Hepatocyte (in vitro differentiated cells): Measurements from ENCODE around the gene TMPRSS12. TPM values are rescaled to one million over a fixed set of nuclear protein-coding genes. Genes with fewer than 3 reads are reported as not detected.

Source experiments
- DNase-seq: peaks from one replicate; pipeline ENCODE4 v3.0.0-alpha.2; 2016; ENCODE audit warnings: low spot score
- H2AFZ ChIP-seq: fragments of 200-600 bp; sonication (generic); 2 replicates; pipeline ENCODE4 v1.6.0; 2016; ENCODE audit warnings: antibody characterized with exemption, mild to moderate bottlenecking
- H3K27ac ChIP-seq: fragments of 200-600 bp; sonication (generic); 2 replicates; pipeline ENCODE4 v1.5.1; 2016; ENCODE audit warnings: mild to moderate bottlenecking
- H3K27me3 ChIP-seq: fragments of 200-600 bp; sonication (generic); 2 replicates; pipeline ENCODE4 v1.6.1; 2016
- H3K36me3 ChIP-seq: fragments of 200-600 bp; sonication (generic); replicated peaks from 2 replicates; pipeline ENCODE4 v1.5.1; 2016; ENCODE audit warnings: low read depth; ENCODE audit not compliant: insufficient read depth
- H3K4me1 ChIP-seq: fragments of 200-600 bp; sonication (generic); 2 replicates; pipeline ENCODE4 v1.5.1; 2016; ENCODE audit warnings: mild to moderate bottlenecking, moderate library complexity; ENCODE audit not compliant: insufficient read depth
- H3K4me2 ChIP-seq: fragments of 200-600 bp; sonication (generic); 2 replicates; pipeline ENCODE4 v1.6.0; 2016
- H3K4me3 ChIP-seq: fragments of 200-600 bp; sonication (generic); 2 replicates; pipeline ENCODE4 v1.5.1; 2016; ENCODE audit warnings: mild to moderate bottlenecking
- H3K79me2 ChIP-seq: fragments of 200-600 bp; sonication (generic); 2 replicates; pipeline ENCODE4 v1.6.0; 2017; ENCODE audit warnings: mild to moderate bottlenecking
- H3K9me2 ChIP-seq: fragments of 200-600 bp; sonication (generic); replicated peaks from 2 replicates; pipeline ENCODE4 v1.6.0; 2017; ENCODE audit warnings: mild to moderate bottlenecking; ENCODE audit not compliant: insufficient read depth
- H3K9me3 ChIP-seq: fragments of 200-600 bp; sonication (generic); 2 replicates; pipeline ENCODE4 v1.5.1; 2016; ENCODE audit warnings: low read depth, mild to moderate bottlenecking
- H4K20me1 ChIP-seq: fragments of 200-600 bp; sonication (generic); 2 replicates; pipeline ENCODE4 v1.6.0; 2016; ENCODE audit warnings: mild to moderate bottlenecking; ENCODE audit not compliant: insufficient read depth, poor library complexity, severe bottlenecking
- CTCF ChIP-seq: fragments of 200-600 bp; sonication (generic); IDR thresholded peaks from 2 replicates; pipeline ENCODE4 v1.5.1; 2016; ENCODE audit warnings: antibody characterized with exemption, mild to moderate bottlenecking; ENCODE audit not compliant: poor library complexity
- EZH2 ChIP-seq: fragments of 200-600 bp; sonication (generic); IDR thresholded peaks from 2 replicates; pipeline ENCODE4 v1.6.1; 2016; ENCODE audit warnings: antibody characterized with exemption, mild to moderate bottlenecking, borderline replicate concordance
- EZH2phosphoT487 ChIP-seq: fragments of 200-600 bp; sonication (generic); IDR thresholded peaks from one replicate; pipeline ENCODE4 v1.6.1; 2018; ENCODE audit warnings: antibody characterized with exemption, mild to moderate bottlenecking, low read depth, moderate library complexity; ENCODE audit not compliant: unreplicated experiment, severe bottlenecking
- WGBS: methylation state at CpG from one replicate; pipeline ENCODE4 v1.1.6; 2016; ENCODE audit warnings: low lambda C conversion rate; ENCODE audit errors: missing lambda C conversion rate; 5-methylcytosine and 5-hydroxymethylcytosine counted together
- polyA plus RNA-seq: library from polyadenylated mRNA; unstranded; fragments of >200 nt; fragmentation: Nextera tagmentation; extraction: Ambion mirVana; gene quantifications from 2 replicates; pipeline ENCODE4 v1.2.1, GENCODE V29; 2016
- total RNA-seq: library from RNA; depleted of rRNA; stranded (reverse); fragments of >200 nt; gene quantifications from 2 replicates; pipeline ENCODE4 v1.2.3, GENCODE V29; 2014

TMPRSS12 gene
- total and polyA plus RNA-seq, 2 experiments from 2014 or later, result not detected

- Histone ChIP-seq H3K4me2 (peak overlapping the region; percentile 31), H3K36me3 (no peaks in the 10 kb centered on the region), H3K4me3 (no peak overlapping the region), H3K79me2 (peaks cover 19% of the 10 kb centered on the region), H3K27ac (peak overlapping the region; percentile 94), H4K20me1 (no peaks in the 10 kb centered on the region), H3K27me3 (no peaks in the 10 kb centered on the region), H3K9me2 (no peaks in the 10 kb centered on the region), H3K9me3 (no peaks in the 10 kb centered on the region), H3K4me1 (peaks cover 49% of the 10 kb centered on the region), H2AFZ (no peak overlapping the region)
- TF ChIP-seq CTCF (no peak), EZH2 (no peak), EZH2phosphoT487 (no peak)
- peak; percentile 31 for DNase-seq
- WGBS, result 49% methylated on average over 2 of the region's 2 CpGs
Measured at GRCh38 chr12:50932787-50933280, 90.1 kb downstream of the TMPRSS12 start.

GRCh38 chr12:50933459-50934124 is 90.9 kb downstream of the TMPRSS12 start:
- H3K36me3 ChIP-seq, result no peaks in the 10 kb centered on the region
- peak; percentile 24 for DNase-seq
- H4K20me1 ChIP-seq, result no peaks in the 10 kb centered on the region
- peak overlapping the region; percentile 31 for H3K4me2 ChIP-seq
- H3K9me2 ChIP-seq, result no peaks in the 10 kb centered on the region
- H3K27me3 ChIP-seq, result no peaks in the 10 kb centered on the region
- peaks cover 12% of the 10 kb centered on the region for H3K79me2 ChIP-seq
- H3K9me3 ChIP-seq, result no peaks in the 10 kb centered on the region
- peak overlapping the region; percentile 94 for H3K27ac ChIP-seq
- H2AFZ ChIP-seq, result no peak overlapping the region
- no peak overlapping the region for H3K4me3 ChIP-seq
- TF ChIP-seq EZH2phosphoT487 (no peak), CTCF (no peak), EZH2 (no peak)
- WGBS, result 95% methylated on average over 2 of the region's 2 CpGs
- H3K4me1 ChIP-seq, result peaks cover 49% of the 10 kb centered on the region

- Histone ChIP-seq H3K4me1 (peaks cover 49% of the 10 kb centered on the region), H3K9me3 (no peaks in the 10 kb centered on the region), H4K20me1 (no peaks in the 10 kb centered on the region), H3K9me2 (no peaks in the 10 kb centered on the region), H3K4me3 (no peak overlapping the region), H3K79me2 (peaks cover 4% of the 10 kb centered on the region), H3K27me3 (no peaks in the 10 kb centered on the region), H3K36me3 (no peaks in the 10 kb centered on the region), H3K27ac (peak overlapping the region; percentile 94), H2AFZ (no peak overlapping the region), H3K4me2 (peak overlapping the region; percentile 54)
- 59% methylated on average over 3 of the region's 3 CpGs for WGBS
- DNase-seq, result no peak
- TF ChIP-seq EZH2, result no peak
- no peak for TF ChIP-seq EZH2phosphoT487
- TF ChIP-seq CTCF, result no peak
Measured at GRCh38 chr12:50934371-50934851, 91.7 kb downstream of the TMPRSS12 start.
